K562 (cell line): Measurements from ENCODE around the gene ZFPM1. TPM values are rescaled to one million over a fixed set of nuclear protein-coding genes. Genes with fewer than 3 reads are reported as not detected.
A peak's percentile ranks its signal among the peaks of the same experiment; 100 is the strongest.

ENCODE experiments used
- BMI1 ChIP-seq: fragments of 150-350 bp; IDR thresholded peaks from 2 replicates; pipeline ENCODE4 v1.6.1; 2014; ENCODE audit warnings: low read length
- HDAC8 ChIP-seq: fragments of 450-650 bp; IDR thresholded peaks from 2 replicates; pipeline ENCODE4 v1.6.1; 2016; ENCODE audit warnings: mild to moderate bottlenecking, missing genetic modification characterization, moderate library complexity, missing compliant biosample characterization
- HNRNPK ChIP-seq: fragments of 200-400 bp; formaldehyde crosslinking; IDR thresholded peaks from one replicate; pipeline ENCODE4 v1.6.1; 2018; ENCODE audit warnings: mild to moderate bottlenecking, low read depth, low read length; ENCODE audit not compliant: poor library complexity, severe bottlenecking
- KLF6 ChIP-seq: fragments of 250-450 bp; sonication (Bioruptor Pico); IDR thresholded peaks from 2 replicates; pipeline ENCODE4 v1.4.0; 2020; ENCODE audit warnings: mild to moderate bottlenecking, moderate library complexity, borderline replicate concordance
- MAFF ChIP-seq: IDR thresholded peaks from 2 replicates; pipeline ENCODE4 v1.6.1; 2012; ENCODE audit warnings: low read length, improper control_type of control experiment
- MAFG ChIP-seq: fragments of 450-650 bp; conservative IDR thresholded peaks from 2 replicates; pipeline ENCODE4 v1.6.1; 2016; ENCODE audit warnings: missing genetic modification characterization, missing compliant biosample characterization
- MTA3 ChIP-seq: fragments of 450-650 bp; formaldehyde crosslinking; IDR thresholded peaks from 2 replicates; pipeline ENCODE4 v1.6.1; 2017; ENCODE audit warnings: mild to moderate bottlenecking, borderline replicate concordance
- NFE2L1 ChIP-seq: fragments of 450-650 bp; IDR thresholded peaks from 2 replicates; pipeline ENCODE4 v1.6.1; 2016; ENCODE audit warnings: missing genetic modification characterization, low read depth, mild to moderate bottlenecking, missing compliant biosample characterization, moderate library complexity, borderline replicate concordance
- NR4A1 ChIP-seq, 2 experiments: fragments of 250-450 bp in 1 of 2; fragments of 450-650 bp in 1 of 2; sonication (Bioruptor Pico) in 1 of 2; IDR thresholded peaks; 2 replicates each; pipeline versions ENCODE4 v1.4.0 to v1.6.1; 2016 to 2020; ENCODE audit warnings: mild to moderate bottlenecking in 2 of 2, missing compliant biosample characterization in 1 of 2, missing genetic modification characterization in 1 of 2, moderate library complexity in 1 of 2
- POLR2AphosphoS2 ChIP-seq: IDR thresholded peaks from 2 replicates; pipeline ENCODE4 v1.6.1; 2012; ENCODE audit warnings: low read length, improper control_type of control experiment
- REST ChIP-seq, 2 experiments: fragments of 450-650 bp; formaldehyde crosslinking in 1 of 2; IDR thresholded peaks; 2 replicates each; pipeline versions ENCODE4 v1.4.0 to v1.6.1; 2014 to 2020; ENCODE audit warnings: mild to moderate bottlenecking in 2 of 2, borderline replicate concordance in 1 of 2, low read depth in 1 of 2
- TBL1XR1 ChIP-seq, 2 experiments: IDR thresholded peaks; 2 replicates each; pipeline ENCODE4 v1.6.1; 2012; ENCODE audit warnings: improper control_type of control experiment in 2 of 2, low read length in 2 of 2, mild to moderate bottlenecking in 1 of 2
- XRCC5 ChIP-seq: fragments of 200-400 bp; formaldehyde crosslinking; IDR thresholded peaks from 2 replicates; pipeline ENCODE4 v1.6.1; 2017; ENCODE audit warnings: low read depth, mild to moderate bottlenecking, low read length
- ZC3H11A ChIP-seq: IDR thresholded peaks from 2 replicates; pipeline ENCODE4 v1.6.1; 2012; ENCODE audit warnings: low read depth, low read length, improper control_type of control experiment
- ZNF175 ChIP-seq: fragments of 200-800 bp; sonication (Bioruptor generic); IDR thresholded peaks from 2 replicates; pipeline ENCODE4 v1.6.1; 2016; ENCODE audit warnings: low read depth, mild to moderate bottlenecking, missing genetic modification characterization, missing compliant biosample characterization
- ZNF212 ChIP-seq: fragments of 450-650 bp; formaldehyde crosslinking; IDR thresholded peaks from 2 replicates; pipeline ENCODE4 v1.4.0; 2020; ENCODE audit warnings: mild to moderate bottlenecking
- ZNF3 ChIP-seq: fragments of 250-450 bp; sonication (Bioruptor Pico); IDR thresholded peaks from 2 replicates; pipeline ENCODE4 v1.5.0; 2021; ENCODE audit warnings: mild to moderate bottlenecking, moderate library complexity
- ZNF507 ChIP-seq: conservative IDR thresholded peaks from 2 replicates; pipeline ENCODE4 v1.6.1; 2017; ENCODE audit warnings: missing genetic modification characterization, missing compliant biosample characterization
- polyA plus RNA-seq, 8 experiments: library from polyadenylated mRNA; depleted of rRNA in 4 of 8; stranded (reverse) in 5 of 8; unstranded in 3 of 8; fragments of >200 nt; fragmentation: Nextera tagmentation in 2 of 8; fragmentation: Illumina TruSeq in 1 of 8; extraction: Ambion mirVana in 2 of 8; extraction: Trizol in 1 of 8; gene quantifications; 2 replicates each; pipeline versions ENCODE4 v1.2.1 to v1.2.3, GENCODE V29; 2011 to 2014; ENCODE audit warnings: inconsistent platforms in 1 of 8, missing spikeins in 1 of 8
- total RNA-seq, 7 experiments: library from RNA; depleted of rRNA in 6 of 7; stranded (reverse); fragments of >200 nt in 6 of 7; fragmentation: Illumina TruSeq in 2 of 7; extraction: Trizol in 2 of 7; gene quantifications; 2 replicates each; pipeline versions ENCODE4 v1.2.1 to v1.2.3, GENCODE V29; 2011 to 2021; ENCODE audit warnings: low replicate concordance in 1 of 7

Gene ZFPM1
- total and polyA plus RNA-seq, 9 of the 15 experiments (the other 6 are each of a cell fraction or from before 2014, with no cell fraction given) = 0.03 to 35.9 (median 1.4) TPM

- no peak for TF ChIP-seq REST (IDR thresholded peaks at IDR 0.05; ENCODE audit: borderline replicate concordance)
- no peak for TF ChIP-seq REST (CRISPR knock-in tag; IDR thresholded peaks at IDR 0.05; ENCODE audit: low read depth)
- no peak for TF ChIP-seq HDAC8
- no peak for TF ChIP-seq BMI1
- no peak for TF ChIP-seq ZNF212 (CRISPR knock-in tag)
- TF ChIP-seq ZNF3 (CRISPR knock-in tag) = no peak
- TF ChIP-seq ZC3H11A = no peak
- no peak for TF ChIP-seq MAFF
- no peak for TF ChIP-seq NFE2L1
- no peak for TF ChIP-seq HNRNPK
- no peak for TF ChIP-seq ZNF507 (tag)
- no peak for TF ChIP-seq NR4A1 (CRISPR knock-in tag; IDR thresholded peaks at IDR 0.05)
- TF ChIP-seq NR4A1 (tag; IDR thresholded peaks at IDR 0.05) = 0 out of 2 replicates have a peak, but pooled peaks have one; percentile 33
- TF ChIP-seq ZNF175 = no peak
- no peak for TF ChIP-seq XRCC5
- no peak for TF ChIP-seq KLF6 (CRISPR knock-in tag)
- TF ChIP-seq TBL1XR1 (IDR thresholded peaks at IDR 0.05; ENCODE audit: low read length in 2 of 2) = peak; percentile 28 to 48; a peak in 1 of 4 replicates
- no peak for TF ChIP-seq POLR2AphosphoS2
- peak; percentile 48; the same call in 1 of the 2 replicates for TF ChIP-seq MTA3
- TF ChIP-seq MAFG (tag) = no peak
Measured at GRCh38 chr16:88461331-88462269, 8.5 kb downstream of the ZFPM1 start (continued).
